GM12875 (cell line): ENCODE measurements around the gene C1GALT1.

Experiments used
- H3K4me3 ChIP-seq: one replicate; pipeline ENCODE4 v1.5.1; 2011; ENCODE audit warnings: low read depth, low read length, control low read depth
- TF ChIP-seq, protein P1 (sequence below): IDR thresholded peaks from 2 replicates; pipeline ENCODE4 v1.5.1; 2011; ENCODE audit warnings: low read depth, mild to moderate bottlenecking, control low read depth, inconsistent platforms, low read length, moderate library complexity, borderline replicate concordance; ENCODE audit not compliant: insufficient read depth

Gene C1GALT1

DNA sequence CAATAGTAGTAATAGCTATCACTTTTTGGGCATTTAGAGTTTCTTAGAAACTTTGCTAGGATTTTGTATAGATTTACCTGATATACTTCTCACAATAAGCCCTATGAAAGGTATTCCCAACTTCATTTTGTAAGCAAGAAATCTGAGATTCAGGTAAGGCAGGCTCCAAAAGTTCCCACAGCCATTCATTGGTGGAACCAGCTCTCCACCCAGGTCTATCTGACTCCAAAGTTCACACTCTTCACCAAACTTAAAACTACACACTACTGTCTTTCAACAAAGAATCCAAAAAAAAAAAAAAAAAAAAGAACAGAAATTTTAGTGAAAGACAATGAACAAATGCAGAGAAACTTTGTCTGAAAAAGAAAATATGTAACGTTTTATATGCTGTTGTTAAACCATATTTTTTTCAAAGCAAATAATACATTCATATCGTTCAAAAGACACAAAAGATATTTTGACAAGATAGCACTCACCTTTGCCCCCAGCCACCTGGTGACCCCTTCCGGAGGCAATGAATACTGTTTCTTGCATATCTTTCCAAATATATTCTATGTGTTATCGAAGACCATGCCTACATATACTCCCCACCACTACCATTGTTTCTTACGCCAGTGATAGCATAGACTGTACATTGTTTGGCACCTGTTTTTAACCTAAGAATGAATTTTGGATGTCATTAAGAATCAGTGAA, 108.2 kb downstream of the C1GALT1 start:
- TF ChIP-seq, protein P1, sequence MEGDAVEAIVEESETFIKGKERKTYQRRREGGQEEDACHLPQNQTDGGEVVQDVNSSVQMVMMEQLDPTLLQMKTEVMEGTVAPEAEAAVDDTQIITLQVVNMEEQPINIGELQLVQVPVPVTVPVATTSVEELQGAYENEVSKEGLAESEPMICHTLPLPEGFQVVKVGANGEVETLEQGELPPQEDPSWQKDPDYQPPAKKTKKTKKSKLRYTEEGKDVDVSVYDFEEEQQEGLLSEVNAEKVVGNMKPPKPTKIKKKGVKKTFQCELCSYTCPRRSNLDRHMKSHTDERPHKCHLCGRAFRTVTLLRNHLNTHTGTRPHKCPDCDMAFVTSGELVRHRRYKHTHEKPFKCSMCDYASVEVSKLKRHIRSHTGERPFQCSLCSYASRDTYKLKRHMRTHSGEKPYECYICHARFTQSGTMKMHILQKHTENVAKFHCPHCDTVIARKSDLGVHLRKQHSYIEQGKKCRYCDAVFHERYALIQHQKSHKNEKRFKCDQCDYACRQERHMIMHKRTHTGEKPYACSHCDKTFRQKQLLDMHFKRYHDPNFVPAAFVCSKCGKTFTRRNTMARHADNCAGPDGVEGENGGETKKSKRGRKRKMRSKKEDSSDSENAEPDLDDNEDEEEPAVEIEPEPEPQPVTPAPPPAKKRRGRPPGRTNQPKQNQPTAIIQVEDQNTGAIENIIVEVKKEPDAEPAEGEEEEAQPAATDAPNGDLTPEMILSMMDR: no peak
- H3K4me3 ChIP-seq: no peak overlapping the region

DNA sequence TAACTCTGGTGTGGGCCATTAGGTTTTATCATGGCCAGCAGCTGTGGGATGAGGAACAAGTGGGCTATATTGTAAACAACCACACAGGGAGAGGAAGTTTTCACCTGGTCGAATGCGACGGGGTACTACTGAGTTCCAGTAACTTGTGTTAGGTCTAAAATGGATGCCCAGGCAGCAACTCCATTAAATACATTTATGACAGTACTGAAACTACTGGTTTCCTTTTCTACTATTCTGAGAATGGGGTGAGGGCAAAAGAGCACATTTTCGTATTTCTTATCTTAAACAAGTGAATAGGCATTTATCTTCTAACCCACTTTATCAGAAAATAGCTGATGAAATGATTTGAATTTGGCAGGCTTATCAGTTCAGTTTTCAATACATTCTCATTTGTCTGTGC, 109.7 kb downstream of the C1GALT1 start:
- TF ChIP-seq, protein P1: no peak
- no peak overlapping the region for H3K4me3 ChIP-seq

DNA sequence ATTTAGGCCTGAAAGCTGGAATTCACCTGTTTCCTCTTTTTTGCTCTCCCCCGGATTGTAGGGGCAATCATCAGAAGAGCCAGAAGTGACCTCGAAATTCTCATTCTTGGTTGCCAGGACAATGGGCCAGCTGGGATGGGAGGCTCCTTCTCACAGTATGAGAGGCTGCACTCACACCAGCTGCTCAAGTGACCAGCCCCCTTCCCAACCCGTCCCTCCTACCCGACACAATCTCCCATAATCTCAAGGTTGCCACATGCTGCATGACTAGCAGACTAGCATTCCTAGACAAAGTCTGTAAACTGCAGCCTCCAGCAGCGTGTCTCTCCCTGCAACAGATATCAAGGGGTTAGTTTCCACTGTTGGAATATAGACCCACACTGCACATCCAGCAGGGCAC, 110.3 kb downstream of the C1GALT1 start:
- H3K4me3 ChIP-seq: no peak overlapping the region
- TF ChIP-seq, protein P1: no peak

DNA sequence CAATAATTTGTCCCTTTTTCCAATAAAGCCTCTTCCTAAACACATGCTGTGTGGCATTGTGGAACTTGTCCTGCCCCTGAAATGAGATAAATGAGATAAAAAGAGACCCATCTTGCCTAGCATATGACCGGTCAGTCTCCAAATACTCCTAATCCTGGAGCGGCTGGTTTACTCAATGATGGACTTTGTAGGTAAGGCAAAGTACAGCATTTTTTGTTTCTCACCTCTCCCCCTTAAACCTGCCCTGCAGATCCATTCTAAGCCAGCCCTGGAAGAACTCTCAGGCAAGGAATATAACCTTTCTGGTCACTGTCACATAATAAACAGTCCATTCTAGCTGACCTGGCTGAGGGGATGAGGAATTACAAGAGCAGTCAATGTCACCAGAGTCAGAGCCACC, 110.7 kb downstream of the C1GALT1 start:
- H3K4me3 ChIP-seq: no peak overlapping the region
- TF ChIP-seq, protein P1: no peak

DNA sequence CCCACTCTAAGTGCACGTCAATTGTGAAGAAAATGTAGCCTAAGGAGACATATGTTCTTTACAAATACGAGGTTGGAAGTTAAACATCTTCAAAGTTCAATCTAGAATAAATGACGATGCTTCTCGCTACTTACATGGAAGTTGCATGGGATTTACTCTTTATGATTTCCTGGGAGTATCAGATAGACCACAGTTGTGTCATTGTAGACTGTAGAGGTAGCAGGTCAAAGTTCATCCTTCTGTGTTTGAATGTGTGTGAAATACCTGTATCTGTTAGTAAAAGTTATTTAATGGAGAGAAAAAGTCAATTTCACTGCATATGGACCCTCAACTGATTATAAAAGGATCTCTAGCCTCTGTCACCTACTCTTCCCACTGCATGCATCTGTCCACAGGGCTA, 112.6 kb downstream of the C1GALT1 start:
- TF ChIP-seq, protein P1: no peak
- H3K4me3 ChIP-seq: no peak overlapping the region
